Trophoblast cell (in vitro differentiated cells and primary cell): ENCODE results near the gene ERV3-1.
"Not testable (repeated sequence)": the region's sequence is repeated elsewhere in the genome, so short reads cannot be mapped to it uniquely, and the experiment has no call there.

Source experiments
- DNase-seq, 2 donors: peaks; one replicate each; pipeline ENCODE4 v3.0.0-alpha.2; 2016
- H2AFZ ChIP-seq: 2 replicates; pipeline ENCODE4 v1.6.1; 2013; ENCODE audit warnings: low read length, moderate library complexity, mild to moderate bottlenecking; ENCODE audit not compliant: insufficient read depth, poor library complexity
- H2AK5ac ChIP-seq: 2 replicates; pipeline ENCODE4 v1.6.1; 2013; ENCODE audit warnings: mild to moderate bottlenecking, low read length
- H2BK120ac ChIP-seq: 2 replicates; pipeline ENCODE4 v1.6.1; 2013; ENCODE audit warnings: low read length, mild to moderate bottlenecking, moderate library complexity; ENCODE audit not compliant: insufficient read depth, poor library complexity
- H2BK12ac ChIP-seq: 2 replicates; pipeline ENCODE4 v1.6.1; 2013; ENCODE audit warnings: mild to moderate bottlenecking, low read length, moderate library complexity
- H2BK5ac ChIP-seq: 2 replicates; pipeline ENCODE4 v1.6.1; 2013; ENCODE audit warnings: low read length, low read depth, moderate library complexity, mild to moderate bottlenecking; ENCODE audit not compliant: poor library complexity
- H3K14ac ChIP-seq: 2 replicates; pipeline ENCODE4 v1.6.1; 2013; ENCODE audit warnings: mild to moderate bottlenecking, low read length
- H3K18ac ChIP-seq: 2 replicates; pipeline ENCODE4 v1.6.1; 2013; ENCODE audit warnings: mild to moderate bottlenecking, low read length
- H3K23ac ChIP-seq: 2 replicates; pipeline ENCODE4 v1.6.1; 2013; ENCODE audit warnings: low read length
- H3K27ac ChIP-seq: 2 replicates; pipeline ENCODE4 v1.5.1; 2013; ENCODE audit warnings: low read depth, mild to moderate bottlenecking, inconsistent platforms, low read length, moderate library complexity
- H3K27me3 ChIP-seq: 2 replicates; pipeline ENCODE4 v1.6.1; 2013; ENCODE audit warnings: inconsistent platforms, mild to moderate bottlenecking, low read length, moderate library complexity; ENCODE audit not compliant: insufficient read depth
- H3K36me3 ChIP-seq, 2 experiments: 1 replicate in 1 of 2; 2 replicates in 1 of 2; pipeline ENCODE4 v1.6.1; 2013; ENCODE audit warnings: low read length in 2 of 2, mild to moderate bottlenecking in 2 of 2, moderate library complexity in 1 of 2; ENCODE audit not compliant: insufficient read depth in 2 of 2, control insufficient read depth in 1 of 2
- H3K4ac ChIP-seq: 2 replicates; pipeline ENCODE4 v1.6.1; 2013; ENCODE audit warnings: low read depth, mild to moderate bottlenecking, low read length, moderate library complexity
- H3K4me1 ChIP-seq, 2 experiments: 1 replicate in 1 of 2; 2 replicates in 1 of 2; pipeline ENCODE4 v1.6.1; 2013; ENCODE audit warnings: low read length in 2 of 2, mild to moderate bottlenecking in 2 of 2, moderate library complexity in 1 of 2; ENCODE audit not compliant: insufficient read depth in 2 of 2, control insufficient read depth in 1 of 2
- H3K4me2 ChIP-seq: 2 replicates; pipeline ENCODE4 v1.6.1; 2013; ENCODE audit warnings: inconsistent platforms, mild to moderate bottlenecking, low read length, moderate library complexity
- H3K4me3 ChIP-seq: 2 replicates; pipeline ENCODE4 v1.5.1; 2013; ENCODE audit warnings: mild to moderate bottlenecking, low read depth, low read length, inconsistent platforms
- H3K79me1 ChIP-seq: one replicate; pipeline ENCODE4 v1.6.1; 2013; ENCODE audit warnings: low read length
- H3K79me2 ChIP-seq: 2 replicates; pipeline ENCODE4 v1.6.1; 2013; ENCODE audit warnings: low read length, mild to moderate bottlenecking; ENCODE audit not compliant: control insufficient read depth, insufficient read depth, poor library complexity
- H3K9ac ChIP-seq: 2 replicates; pipeline ENCODE4 v1.6.1; 2013; ENCODE audit warnings: mild to moderate bottlenecking, low read length
- H3K9me3 ChIP-seq: 2 replicates; pipeline ENCODE4 v1.6.1; 2013; ENCODE audit warnings: low read depth, mild to moderate bottlenecking, control low read depth, inconsistent platforms, low read length; ENCODE audit not compliant: insufficient read depth
- H4K12ac ChIP-seq: 2 replicates; pipeline ENCODE4 v1.6.1; 2013; ENCODE audit warnings: low read depth, mild to moderate bottlenecking, low read length, moderate library complexity
- H4K8ac ChIP-seq: 2 replicates; pipeline ENCODE4 v1.6.1; 2013; ENCODE audit warnings: low read depth, mild to moderate bottlenecking, low read length, moderate library complexity
- H4K91ac ChIP-seq: one replicate; pipeline ENCODE4 v1.6.1; 2013; ENCODE audit warnings: low read depth, mild to moderate bottlenecking, low read length, moderate library complexity
- WGBS: extraction: QIAGEN DNeasy Blood & Tissue Kit; methylation state at CpG from one replicate; pipeline ENCODE4 v1.1.7; 2013; ENCODE audit warnings: missing lambda C conversion rate; ENCODE audit not compliant: insufficient read length, insufficient coverage; ENCODE audit errors: extremely low coverage; 5-methylcytosine and 5-hydroxymethylcytosine counted together

ERV3-1 gene

DNA sequence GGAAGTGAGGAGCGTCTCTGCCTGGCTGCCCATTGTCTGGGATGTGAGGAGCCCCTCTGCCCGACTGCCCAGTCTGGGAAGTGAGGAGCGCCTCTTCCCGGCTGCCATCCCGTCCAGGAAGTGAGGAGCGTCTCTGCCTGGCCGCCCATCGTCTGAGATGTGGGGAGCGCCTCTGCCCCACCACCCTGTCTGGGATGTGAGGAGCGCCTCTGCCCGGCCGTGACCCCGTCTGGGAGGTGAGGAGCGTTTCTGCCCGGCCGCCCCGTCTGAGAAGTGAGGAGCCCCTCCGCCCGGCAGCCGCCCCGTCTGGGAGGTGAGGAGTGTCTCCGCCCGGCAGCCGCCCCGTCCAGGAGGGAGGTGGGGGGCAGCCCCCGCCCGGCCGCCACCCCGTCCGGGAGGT is 26.9 kb upstream of the ERV3-1 start:
- not testable (repeated sequence) for H4K8ac ChIP-seq, H2BK12ac ChIP-seq, H2BK120ac ChIP-seq, H3K9ac ChIP-seq, H3K4ac ChIP-seq, H4K91ac ChIP-seq, H3K36me3 ChIP-seq, H2AK5ac ChIP-seq, H3K27me3 ChIP-seq, H3K79me1 ChIP-seq, H3K18ac ChIP-seq, H3K23ac ChIP-seq, H4K12ac ChIP-seq, H3K79me2 ChIP-seq, H2AFZ ChIP-seq, H3K27ac ChIP-seq, H3K14ac ChIP-seq, H3K9me3 ChIP-seq, H2BK5ac ChIP-seq, H3K4me1 ChIP-seq, H3K4me3 ChIP-seq, H3K4me2 ChIP-seq, DNase-seq
- WGBS, result no CpG with 5 or more reads among the region's 30 CpGs

DNA sequence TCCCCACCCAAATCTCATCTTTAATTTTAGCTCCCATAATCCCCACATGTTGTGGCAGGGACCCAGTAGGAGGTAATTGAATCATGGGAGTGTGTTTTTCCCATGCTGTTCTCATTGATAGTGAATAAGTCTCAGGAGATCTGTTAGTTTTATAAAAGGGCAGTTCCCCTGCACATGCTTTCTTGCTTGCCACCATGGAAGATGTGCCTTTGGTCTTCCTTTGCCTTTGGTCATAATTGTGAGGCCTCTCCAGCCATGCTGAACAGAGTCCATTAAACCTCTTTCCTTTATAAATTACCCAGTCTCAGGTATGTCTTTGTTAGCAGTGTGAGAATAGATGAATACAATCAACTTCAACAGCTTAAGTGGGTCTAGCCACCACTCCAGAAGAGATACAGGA is 18.5 kb upstream of the ERV3-1 start:
- not testable (repeated sequence) for H3K36me3 ChIP-seq, H3K4me2 ChIP-seq, H3K4me1 ChIP-seq, H3K9me3 ChIP-seq, H2BK12ac ChIP-seq, H4K12ac ChIP-seq, H4K91ac ChIP-seq, H3K9ac ChIP-seq, H3K18ac ChIP-seq, H3K27ac ChIP-seq, H2BK120ac ChIP-seq, H2BK5ac ChIP-seq, H2AFZ ChIP-seq, H3K23ac ChIP-seq, H3K79me1 ChIP-seq, DNase-seq, H3K4ac ChIP-seq, H3K27me3 ChIP-seq, H3K4me3 ChIP-seq, H4K8ac ChIP-seq, H2AK5ac ChIP-seq, H3K14ac ChIP-seq, H3K79me2 ChIP-seq

DNA sequence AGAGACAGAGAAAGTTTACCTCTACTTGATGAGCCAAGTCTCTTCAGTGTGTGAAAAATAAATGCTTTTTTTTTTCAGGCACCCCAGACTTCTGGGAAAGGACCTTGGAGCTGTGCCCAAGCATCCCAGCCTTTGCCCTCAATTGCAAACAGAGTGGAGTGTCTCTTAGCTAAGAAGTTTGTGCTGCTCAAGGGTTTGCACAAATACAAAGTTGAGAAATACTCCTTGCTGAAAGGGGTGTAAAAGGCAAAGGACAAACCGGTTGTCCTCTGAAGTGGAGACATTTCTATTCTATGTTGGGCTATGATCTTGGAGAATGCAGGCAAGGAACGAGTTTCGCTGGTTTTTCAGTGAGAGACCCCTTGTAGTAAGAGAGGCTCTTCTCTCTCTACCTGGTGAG is 14.5 kb upstream of the ERV3-1 start:
- not testable (repeated sequence) for H3K14ac ChIP-seq

DNA sequence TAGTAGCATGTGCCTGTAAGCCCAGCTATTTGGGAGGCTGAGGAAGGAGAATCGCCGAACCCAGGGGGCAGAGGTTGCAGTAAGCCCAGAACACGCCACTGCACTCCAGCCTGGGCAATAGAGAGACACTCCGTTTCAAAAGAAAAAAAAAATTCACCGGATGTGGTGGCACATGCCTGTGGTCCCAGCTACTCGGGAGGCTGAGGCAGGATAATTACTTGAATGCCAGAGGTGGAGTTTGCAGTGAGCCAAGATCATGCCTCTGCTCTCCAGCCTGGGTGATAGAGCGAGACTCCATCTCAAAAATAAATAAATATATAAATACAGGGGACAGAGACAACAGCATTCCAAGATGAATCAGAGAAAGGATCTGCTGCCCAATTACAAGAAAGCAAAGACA is 3.4 kb upstream of the ERV3-1 start:
- not testable (repeated sequence) for H2AK5ac ChIP-seq, H3K23ac ChIP-seq, H2BK5ac ChIP-seq, DNase-seq, H3K27me3 ChIP-seq, H4K91ac ChIP-seq, H3K4me3 ChIP-seq, H3K79me1 ChIP-seq, H4K12ac ChIP-seq, H2BK120ac ChIP-seq, H3K4ac ChIP-seq, H3K4me2 ChIP-seq, H3K27ac ChIP-seq, H3K79me2 ChIP-seq, H3K14ac ChIP-seq, H2BK12ac ChIP-seq, H3K36me3 ChIP-seq, H3K18ac ChIP-seq, H3K9ac ChIP-seq, H3K4me1 ChIP-seq, H4K8ac ChIP-seq, H2AFZ ChIP-seq, H3K9me3 ChIP-seq
- whole genome bisulfite sequencing, result no CpG with 5 or more reads among the region's 7 CpGs

More for the DNA sequence above, 14.5 kb upstream of the ERV3-1 start:
- not testable (repeated sequence) for H2BK120ac ChIP-seq, H3K9ac ChIP-seq, DNase-seq, H2AK5ac ChIP-seq, H3K27ac ChIP-seq, H4K12ac ChIP-seq, H3K18ac ChIP-seq, H3K27me3 ChIP-seq, H3K79me1 ChIP-seq, H3K4me3 ChIP-seq, H2AFZ ChIP-seq, H2BK5ac ChIP-seq, H2BK12ac ChIP-seq, H4K91ac ChIP-seq, H3K4me2 ChIP-seq, H3K4ac ChIP-seq, H3K79me2 ChIP-seq, H3K9me3 ChIP-seq, H3K23ac ChIP-seq, H3K36me3 ChIP-seq, H3K4me1 ChIP-seq, H4K8ac ChIP-seq
- WGBS, result no CpG with 5 or more reads among the region's 3 CpGs

DNA sequence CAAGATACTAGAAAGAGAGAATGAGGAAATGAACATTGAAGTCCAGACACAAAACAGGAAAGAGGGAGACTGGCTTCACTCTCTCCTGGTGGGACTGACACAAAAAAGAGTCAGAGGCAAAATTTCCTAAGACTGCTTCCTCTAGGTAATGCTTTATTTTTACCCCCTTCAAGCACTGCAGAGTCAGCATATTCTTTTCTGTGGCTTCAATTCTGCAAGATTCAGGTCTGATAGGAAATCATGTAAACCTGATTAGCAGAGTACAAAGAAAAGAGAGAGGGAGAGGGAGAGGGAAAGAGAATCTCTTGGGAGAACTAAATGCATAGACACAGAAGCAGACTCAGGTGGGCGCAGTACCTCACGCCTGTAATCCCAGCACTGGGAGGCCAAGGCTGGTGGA is 2.9 kb upstream of the ERV3-1 start:
- H3K18ac ChIP-seq, H3K23ac ChIP-seq, H2AK5ac ChIP-seq, H3K27ac ChIP-seq, DNase-seq, H4K91ac ChIP-seq, H3K4me2 ChIP-seq, H4K8ac ChIP-seq, H3K4me1 ChIP-seq, H3K4me3 ChIP-seq, H2AFZ ChIP-seq, H2BK120ac ChIP-seq, H3K79me2 ChIP-seq, H3K14ac ChIP-seq, H3K27me3 ChIP-seq, H3K4ac ChIP-seq, H3K9me3 ChIP-seq, H3K36me3 ChIP-seq, H2BK12ac ChIP-seq, H4K12ac ChIP-seq, H3K79me1 ChIP-seq, H3K9ac ChIP-seq, H2BK5ac ChIP-seq: not testable (repeated sequence)
- no CpG with 5 or more reads among the region's 2 CpGs for WGBS
